Endothelial cell of umbilical vein (primary cell): ENCODE results near the gene ZMYM3.

Experiments used
- CTCF ChIP-seq, 2 donors: IDR thresholded peaks; 1 replicate in 1 of 2; 2 replicates in 1 of 2; pipeline ENCODE4 v1.5.1; 2011; ENCODE audit warnings: low read length in 2 of 2, mild to moderate bottlenecking in 2 of 2, moderate library complexity in 2 of 2, control low read depth in 1 of 2, inconsistent platforms in 1 of 2, low read depth in 1 of 2; ENCODE audit not compliant: insufficient read depth in 1 of 2; ENCODE audit errors: extremely low read depth in 1 of 2
- EZH2 ChIP-seq: IDR thresholded peaks from 2 replicates; pipeline ENCODE4 v1.6.1; 2012; ENCODE audit warnings: borderline replicate concordance, low read depth, mild to moderate bottlenecking, moderate library complexity, low read length, inconsistent platforms; ENCODE audit not compliant: severe bottlenecking
- FOS ChIP-seq: IDR thresholded peaks from 2 replicates; pipeline ENCODE4 v1.6.1; 2011; ENCODE audit warnings: mild to moderate bottlenecking, low read length, moderate library complexity, borderline replicate concordance; ENCODE audit not compliant: insufficient read depth
- POLR2A ChIP-seq: IDR thresholded peaks from 2 replicates; pipeline ENCODE4 v1.6.1; 2012; ENCODE audit warnings: low read depth, mild to moderate bottlenecking, control low read depth, low read length
- POLR2AphosphoS5 ChIP-seq: IDR thresholded peaks from 2 replicates; pipeline ENCODE4 v1.6.1; 2012; ENCODE audit warnings: low read depth, mild to moderate bottlenecking, control low read depth, low read length, moderate library complexity; ENCODE audit not compliant: insufficient read depth
- TF ChIP-seq, protein P1 (sequence below): IDR thresholded peaks from 2 replicates; pipeline ENCODE4 v1.6.1; 2011; ENCODE audit not compliant: insufficient read depth, insufficient read length

DNA sequence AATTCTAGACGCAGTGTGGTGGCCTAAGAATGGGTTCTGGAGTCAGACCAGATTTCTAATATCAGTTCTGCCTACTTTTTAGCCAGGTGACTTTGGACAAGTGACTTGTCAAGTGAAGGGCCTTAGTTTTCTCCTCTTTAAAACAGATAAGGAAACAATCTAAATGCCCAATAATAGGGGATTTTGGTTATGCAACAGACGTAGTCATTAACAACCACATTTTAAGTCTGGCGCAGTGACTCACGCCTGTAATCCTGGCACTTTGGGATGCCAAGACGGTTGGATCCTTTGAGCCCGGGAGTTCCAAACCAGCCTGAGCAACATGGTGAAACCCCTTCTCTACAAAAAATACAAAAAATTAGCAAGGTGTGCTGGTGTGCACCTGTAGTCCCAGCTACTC lies 2.1 kb upstream of the ZMYM3 start:
- TF ChIP-seq POLR2AphosphoS5 (no peak), CTCF (IDR thresholded peaks at IDR 0.05; ENCODE audit: extremely low read depth in 1 of 2, insufficient read depth in 1 of 2, low read depth in 1 of 2, low read length in 2 of 2) (no peak), POLR2A (no peak), FOS (no peak), EZH2 (no peak)
- TF ChIP-seq, protein P1, sequence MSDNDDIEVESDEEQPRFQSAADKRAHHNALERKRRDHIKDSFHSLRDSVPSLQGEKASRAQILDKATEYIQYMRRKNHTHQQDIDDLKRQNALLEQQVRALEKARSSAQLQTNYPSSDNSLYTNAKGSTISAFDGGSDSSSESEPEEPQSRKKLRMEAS, result no peak
